Motor neuron (in vitro differentiated cells): ENCODE results near the gene KRTAP10-12. TPM values are rescaled to one million over a fixed set of nuclear protein-coding genes. Genes with fewer than 3 reads are reported as not detected.

Source experiments
- ATAC-seq, 8 experiments: fragments of 200-7000 bp; cut with Tn5 transposase; replicated peaks in 6 of 8; 2 replicates each; pipeline ENCODE4 v1.8.0; 2021; ENCODE audit warnings: mild to moderate bottlenecking in 8 of 8, moderate library complexity in 8 of 8
- H3K27ac ChIP-seq, 2 donors: fragments of 250-450 bp; sonication (Bioruptor Pico); 2 replicates each; pipeline ENCODE4 v1.9.0; 2021; ENCODE audit warnings: antibody characterized with exemption in 2 of 2, mild to moderate bottlenecking in 2 of 2, moderate library complexity in 1 of 2
- H3K4me1 ChIP-seq, 2 donors: fragments of 250-450 bp; sonication (Bioruptor Pico); replicated peaks in 1 of 2; 2 replicates each; pipeline ENCODE4 v1.6.1; 2021; ENCODE audit warnings: antibody characterized with exemption in 2 of 2, mild to moderate bottlenecking in 2 of 2, moderate library complexity in 1 of 2
- H3K4me3 ChIP-seq, 5 donors: fragments of 250-450 bp; sonication (Bioruptor Pico); 2 replicates each; pipeline ENCODE4 v1.9.0; 2021; ENCODE audit warnings: antibody characterized with exemption in 5 of 5, mild to moderate bottlenecking in 5 of 5, moderate library complexity in 4 of 5
- WGBS, 10 experiments: fragments of 450-650 bp; shearing (Covaris generic); methylation state at CpG; one replicate each; pipeline ENCODE4 v1.0.0; 2022; 5-methylcytosine and 5-hydroxymethylcytosine counted together
- in situ Hi-C, 9 experiments: fragments of 400-800 bp; cut with MboI; loops; one replicate each; pipeline ENCODE4 v1.15.0; 2021; ENCODE audit warnings: low sequenced_read_pairs in 9 of 9, low pct_unique_long_range_greater_than_20kb in 2 of 9; ENCODE audit not compliant: unreplicated experiment in 9 of 9
- total RNA-seq, 8 experiments: library from RNA; unstranded; fragments of 300-600 nt; gene quantifications; 2 replicates each; pipeline versions ENCODE4 v1.2.3 to v1.2.4, GENCODE V29; 2022

KRTAP10-12 gene
- total RNA-seq, 8 experiments from 2014 or later, result 0.29 to 0.85 (median 0.56) TPM; not detected in 5

GRCh38 chr21:44713130-44713529 is 16.2 kb downstream of the KRTAP10-12 start:
- no peak for ATAC-seq
- H3K4me3 ChIP-seq, result no peak overlapping the region
- no peak overlapping the region for H3K27ac ChIP-seq
- peaks cover 38 to 59% of the 10 kb centered on the region in 2 donors for H3K4me1 ChIP-seq
- in situ Hi-C loops, result no loop called here
- 70% methylated on average over 2 of the region's 9 CpGs; no CpG with 5 or more reads in 9 of the 10 experiments for WGBS, 10 experiments

- Histone ChIP-seq H3K4me3 (no peak overlapping the region), H3K27ac (no peak overlapping the region), H3K4me1 (peaks cover 31 to 54% of the 10 kb centered on the region in 2 donors)
- in situ Hi-C loops, result no loop called here
- 17 to 100% (median 77%) methylated on average over 1 to 7 of the region's 10 CpGs; no CpG with 5 or more reads in 4 of the 10 experiments for WGBS, 10 experiments
- no peak for ATAC-seq
Measured at GRCh38 chr21:44713846-44714245, 16.9 kb downstream of the KRTAP10-12 start.

DNA sequence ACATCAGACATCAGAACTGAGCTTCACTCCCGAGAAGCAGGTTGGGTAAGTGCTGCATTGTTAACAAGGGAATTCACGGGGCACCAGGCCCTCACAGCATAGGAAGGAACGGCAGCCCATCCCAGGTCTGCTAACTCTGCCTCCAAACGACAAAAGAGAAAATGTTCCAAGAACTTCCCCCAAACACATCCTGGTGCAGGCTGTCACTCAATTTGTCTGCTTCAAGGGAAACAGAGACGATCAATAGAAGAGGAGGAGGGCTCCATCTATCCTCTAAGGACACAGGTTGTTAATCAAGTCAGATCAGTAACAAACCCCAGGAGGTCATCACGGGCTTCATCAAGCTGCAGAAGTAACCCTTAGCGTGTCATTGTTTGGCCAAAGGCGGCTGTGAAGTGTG is 17.9 kb downstream of the KRTAP10-12 start:
- Histone ChIP-seq H3K27ac (no peak overlapping the region), H3K4me3 (no peak overlapping the region), H3K4me1 (peaks cover 22 to 43% of the 10 kb centered on the region in 2 donors)
- ATAC-seq, result no peak
- 0 to 29% (median 13%) methylated on average over 1 to 7 of the region's 8 CpGs for WGBS, 10 experiments
- in situ Hi-C loops, result no loop called here

DNA sequence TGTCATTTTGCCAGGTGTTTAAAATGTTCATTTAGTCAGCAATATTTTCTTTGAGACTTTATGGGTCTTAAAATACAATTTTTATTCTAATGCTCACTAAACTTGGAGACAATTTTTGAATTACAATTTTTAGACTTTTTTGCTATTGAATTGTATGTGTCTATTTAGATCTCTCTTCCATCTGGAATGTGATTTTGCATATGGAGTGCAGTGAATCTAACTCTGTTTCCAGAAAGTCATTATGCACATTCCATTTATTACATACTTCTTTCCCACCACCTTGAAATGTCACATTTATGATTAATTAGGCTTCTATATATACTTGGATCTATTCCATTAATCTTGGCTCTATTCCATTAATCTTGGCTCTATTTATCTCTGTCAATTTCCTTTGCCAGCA is 20.0 kb downstream of the KRTAP10-12 start:
- ATAC-seq, result peak in 3 of 8 experiments; percentile 36 to 72 (median 63)
- in situ Hi-C loops, result no loop called here
- Histone ChIP-seq H3K4me3 (no peak overlapping the region), H3K27ac (no peak overlapping the region), H3K4me1 (peaks cover 7 to 25% of the 10 kb centered on the region in 2 donors)

GRCh38 chr21:44718093-44718492 is 21.1 kb downstream of the KRTAP10-12 start:
- 4 to 88% (median 72%) methylated on average over 1 to 2 of the region's 2 CpGs; no CpG with 5 or more reads in 2 of the 10 experiments for WGBS, 10 experiments
- Histone ChIP-seq H3K4me3 (no peak overlapping the region), H3K4me1 (peaks cover 15 to 25% of the 10 kb centered on the region in 2 donors), H3K27ac (no peak overlapping the region)
- ATAC-seq, result peak in 3 of 8 experiments; percentile 38 to 64 (median 64)
- in situ Hi-C loops, result no loop called here

GRCh38 chr21:44718571-44718970 is 21.6 kb downstream of the KRTAP10-12 start:
- in situ Hi-C loops, result no loop called here
- 41 to 85% (median 80%) methylated on average over 2 to 4 of the region's 6 CpGs; no CpG with 5 or more reads in 5 of the 10 experiments for WGBS, 10 experiments

DNA sequence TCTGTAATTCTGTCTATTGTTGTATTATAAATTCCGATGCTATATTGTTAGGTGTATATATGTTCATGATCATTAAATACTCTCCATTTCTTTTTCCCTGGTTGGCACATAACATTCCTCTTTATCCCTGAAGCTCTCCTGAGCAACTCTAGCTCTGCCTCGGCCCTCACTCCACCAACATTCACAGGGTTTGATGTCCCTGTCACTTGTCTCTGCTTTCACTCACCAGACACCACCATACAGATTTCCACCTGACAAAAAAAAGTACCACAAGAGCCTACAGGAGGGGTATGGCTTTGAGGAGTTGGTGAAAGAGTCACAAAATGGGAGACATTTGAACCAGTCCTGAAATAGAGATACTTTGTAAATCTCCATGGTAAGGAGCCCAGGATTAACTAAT is 23.2 kb downstream of the KRTAP10-12 start:
- H3K4me1 ChIP-seq, result peaks cover 21 to 27% of the 10 kb centered on the region in 2 donors
- WGBS, 10 experiments, result 0 to 100% (median 73%) methylated on average over 1 to 2 of the region's 2 CpGs; no CpG with 5 or more reads in 2 of the 10 experiments
- H3K4me3 ChIP-seq, result no peak overlapping the region
- in situ Hi-C loops, result no loop called here
- no peak for ATAC-seq
- H3K27ac ChIP-seq, result no peak overlapping the region

More at GRCh38 chr21:44718571-44718970, 21.6 kb downstream of the KRTAP10-12 start:
- H3K27ac ChIP-seq, result no peak overlapping the region
- H3K4me1 ChIP-seq, result peaks cover 20 to 29% of the 10 kb centered on the region in 2 donors
- no peak overlapping the region for H3K4me3 ChIP-seq
- no peak for ATAC-seq

GRCh38 chr21:44722731-44723130 is 25.8 kb downstream of the KRTAP10-12 start:
- H3K27ac ChIP-seq, result peak overlapping the region; percentile 3 to 72
- H3K4me1 ChIP-seq, result peaks cover 18 to 24% of the 10 kb centered on the region in 2 donors
- H3K4me3 ChIP-seq, result no peak overlapping the region
- in situ Hi-C loops, result no loop called here
- 17 to 100% (median 38%) methylated on average over 1 to 4 of the region's 5 CpGs; no CpG with 5 or more reads in 4 of the 10 experiments for WGBS, 10 experiments
- peak in 5 of 8 experiments; percentile 17 to 49 (median 44) for ATAC-seq

- Histone ChIP-seq H3K4me3 (no peak overlapping the region), H3K27ac (peak overlapping the region; percentile 3 to 72), H3K4me1 (peaks cover 18 to 19% of the 10 kb centered on the region in 2 donors)
- peak; percentile 50 to 85 (median 83) for ATAC-seq
- WGBS, 10 experiments, result 10 to 42% (median 17%) methylated on average over 1 to 27 of the region's 61 CpGs; no CpG with 5 or more reads in 3 of the 10 experiments
- in situ Hi-C loops, result no loop called here
Measured at GRCh38 chr21:44723177-44724131, 26.5 kb downstream of the KRTAP10-12 start.

- ATAC-seq, result no peak
Measured at GRCh38 chr21:44724196-44724595, 27.2 kb downstream of the KRTAP10-12 start.

GRCh38 chr21:44724926-44725325 is 28.0 kb downstream of the KRTAP10-12 start:
- Histone ChIP-seq H3K4me3 (no peak overlapping the region), H3K4me1 (peaks cover 18 to 19% of the 10 kb centered on the region in 2 donors), H3K27ac (no peak overlapping the region)
- ATAC-seq, result no peak
- in situ Hi-C loops, result loop anchor here in 1 of 9 experiments (25.0 kb wide), 1 partner anchor 112 kb away; no protein-coding TSS in a partner anchor
- WGBS, 10 experiments, result 20 to 100% (median 89%) methylated on average over 1 to 7 of the region's 14 CpGs; no CpG with 5 or more reads in 5 of the 10 experiments

More at GRCh38 chr21:44724196-44724595, 27.2 kb downstream of the KRTAP10-12 start:
- WGBS, 10 experiments, result 40 to 100% methylated on average over 1 of the region's 7 CpGs; no CpG with 5 or more reads in 8 of the 10 experiments
- in situ Hi-C loops, result no loop called here
- Histone ChIP-seq H3K27ac (peak overlapping the region in 1 of 2 donors; percentile 72), H3K4me3 (no peak overlapping the region), H3K4me1 (peaks cover 18 to 19% of the 10 kb centered on the region in 2 donors)

- H3K4me1 ChIP-seq, result peaks cover 18 to 19% of the 10 kb centered on the region in 2 donors
- no peak overlapping the region for H3K4me3 ChIP-seq
- WGBS, 10 experiments, result no CpG with 5 or more reads among the region's 6 CpGs
- peak in 1 of 8 experiments; percentile 53 for ATAC-seq
- in situ Hi-C loops, result loop anchor here in 1 of 9 experiments (25.0 kb wide), 1 partner anchor 110 kb away; no protein-coding TSS in a partner anchor
- H3K27ac ChIP-seq, result no peak overlapping the region
Measured at GRCh38 chr21:44726826-44727225, 29.9 kb downstream of the KRTAP10-12 start.

DNA sequence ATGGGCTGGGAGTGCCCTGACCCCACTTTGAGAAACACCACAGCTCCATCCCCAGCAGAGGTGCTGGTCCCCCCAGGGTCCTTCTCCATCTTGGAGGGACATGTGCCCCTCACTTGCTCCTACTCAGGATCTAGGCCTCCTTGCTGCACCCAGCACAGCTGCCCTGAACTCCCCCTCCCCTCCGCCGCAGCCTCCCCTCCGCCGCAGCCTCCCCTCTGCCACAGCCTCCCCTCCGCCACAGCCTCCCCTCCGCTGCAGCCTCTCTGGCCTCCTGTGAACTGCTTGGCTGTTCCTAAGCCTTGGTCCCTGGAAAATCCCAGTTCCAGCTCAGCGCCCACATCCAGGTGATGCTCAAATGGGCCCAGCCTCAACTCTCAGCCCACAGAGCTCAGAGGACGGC is 30.3 kb downstream of the KRTAP10-12 start:
- Histone ChIP-seq H3K27ac (no peak overlapping the region), H3K4me3 (no peak overlapping the region), H3K4me1 (peaks cover 18 to 19% of the 10 kb centered on the region in 2 donors)
- WGBS, 10 experiments, result 100% methylated on average over 2 of the region's 8 CpGs; no CpG with 5 or more reads in 9 of the 10 experiments
- in situ Hi-C loops, result loop anchor here in 1 of 9 experiments (25.0 kb wide), 1 partner anchor 110 kb away; no protein-coding TSS in a partner anchor
- ATAC-seq, result no peak
